Endothelial cell of umbilical vein (primary cell): Measurements from ENCODE around the gene LRP11. TPM values are rescaled to one million over a fixed set of nuclear protein-coding genes. Genes with fewer than 3 reads are reported as not detected.
A peak's percentile ranks its signal among the peaks of the same experiment; 100 is the strongest.

ENCODE experiments used
- BruUV-seq: library from RNA; stranded (reverse); fragments of 400-500 nt; replicated peaks from 2 replicates; lab custom pipeline; 2021; lab: Mats Ljungman, UMichigan
- CTCF ChIA-PET: fragments of 300-600, 350-600 bp; sonication (Branson Sonifier 250); formaldehyde crosslinking; loops from one replicate; lab custom pipeline; 2021; ENCODE audit warnings: antibody characterized with exemption, inconsistent platforms; lab: Charles Lee
- POLR2A ChIA-PET: fragments of 300-600, 350-600 bp; sonication (Branson Sonifier 250); formaldehyde crosslinking; loops from one replicate; lab custom pipeline; 2021; ENCODE audit warnings: antibody characterized with exemption, inconsistent platforms; lab: Charles Lee
- DNase-seq: peaks from one replicate; pipeline ENCODE4 v3.0.0-alpha.2; 2011; ENCODE audit warnings: low read depth, low spot score
- FAIRE-seq: peaks from 2 replicates; lab custom pipeline; 2011; peaks lifted over from hg19 to GRCh38; lab: Jason Lieb, UNC
- H2AFZ ChIP-seq: 2 replicates; pipeline ENCODE4 v1.6.0; 2012; ENCODE audit warnings: low read depth, low read length, control low read depth, inconsistent platforms
- H3K27ac ChIP-seq: 2 replicates; pipeline ENCODE4 v1.5.1; 2011; ENCODE audit warnings: low read depth, mild to moderate bottlenecking, control low read depth, low read length, moderate library complexity; ENCODE audit not compliant: insufficient read depth
- H3K27me3 ChIP-seq, 2 experiments: 2 replicates each; pipeline versions ENCODE4 v1.6.0 to v1.6.1; 2011; ENCODE audit warnings: low read length in 2 of 2, mixed read lengths in 1 of 2; ENCODE audit not compliant: control insufficient read depth in 2 of 2, insufficient read depth in 2 of 2
- H3K36me3 ChIP-seq, 2 experiments: 2 replicates in 1 of 2; 3 replicates in 1 of 2; pipeline ENCODE4 v1.5.1; 2011; ENCODE audit warnings: low read length in 2 of 2, mild to moderate bottlenecking in 1 of 2, moderate library complexity in 1 of 2; ENCODE audit not compliant: control insufficient read depth in 2 of 2, insufficient read depth in 2 of 2; ENCODE audit errors: extremely low read depth in 1 of 2
- H3K4me1 ChIP-seq: 3 replicates; pipeline ENCODE4 v1.5.1; 2011; ENCODE audit warnings: mild to moderate bottlenecking, low read length; ENCODE audit not compliant: control insufficient read depth, insufficient read depth; ENCODE audit errors: extremely low read depth
- H3K4me2 ChIP-seq: 2 replicates; pipeline ENCODE4 v1.6.1; 2011; ENCODE audit warnings: low read length, control low read depth, mixed read lengths; ENCODE audit not compliant: insufficient read depth
- H3K4me3 ChIP-seq, 3 experiments: fragments of 200-600 bp in 1 of 3; sonication (generic), shearing (Covaris generic) in 1 of 3; replicated peaks in 1 of 3; 2 replicates each; pipeline ENCODE4 v1.5.1; 2011 to 2016; ENCODE audit warnings: control low read depth in 3 of 3, low read length in 3 of 3, mild to moderate bottlenecking in 2 of 3, inconsistent platforms in 1 of 3, low read depth in 1 of 3, moderate library complexity in 1 of 3; ENCODE audit not compliant: insufficient read depth in 1 of 3
- H3K79me2 ChIP-seq: 2 replicates; pipeline ENCODE4 v1.6.0; 2012; ENCODE audit warnings: low read length, inconsistent platforms; ENCODE audit not compliant: control insufficient read depth, insufficient read depth
- H3K9ac ChIP-seq: replicated peaks from 2 replicates; pipeline ENCODE3; 2011; ENCODE audit warnings: low read length, control low read depth; ENCODE audit not compliant: insufficient read depth; ENCODE audit errors: extremely low read depth
- H3K9me1 ChIP-seq: replicated peaks from 3 replicates; pipeline ENCODE4 v1.6.0; 2011; ENCODE audit warnings: mild to moderate bottlenecking, low read length; ENCODE audit not compliant: control insufficient read depth, insufficient read depth; ENCODE audit errors: extremely low read depth
- H3K9me3 ChIP-seq: replicated peaks from 2 replicates; pipeline ENCODE4 v1.5.1; 2012; ENCODE audit warnings: low read length, inconsistent platforms; ENCODE audit not compliant: control insufficient read depth, insufficient read depth
- H4K20me1 ChIP-seq: replicated peaks from 2 replicates; pipeline ENCODE3; 2011; ENCODE audit warnings: mild to moderate bottlenecking, low read length; ENCODE audit not compliant: control insufficient read depth, insufficient read depth; ENCODE audit errors: extremely low read depth
- CTCF ChIP-seq, 2 donors: IDR thresholded peaks; 1 replicate in 1 of 2; 2 replicates in 1 of 2; pipeline ENCODE4 v1.5.1; 2011; ENCODE audit warnings: low read length in 2 of 2, mild to moderate bottlenecking in 2 of 2, moderate library complexity in 2 of 2, control low read depth in 1 of 2, inconsistent platforms in 1 of 2, low read depth in 1 of 2; ENCODE audit not compliant: insufficient read depth in 1 of 2; ENCODE audit errors: extremely low read depth in 1 of 2
- EZH2 ChIP-seq: IDR thresholded peaks from 2 replicates; pipeline ENCODE4 v1.6.1; 2012; ENCODE audit warnings: borderline replicate concordance, low read depth, mild to moderate bottlenecking, moderate library complexity, low read length, inconsistent platforms; ENCODE audit not compliant: severe bottlenecking
- FOS ChIP-seq: IDR thresholded peaks from 2 replicates; pipeline ENCODE4 v1.6.1; 2011; ENCODE audit warnings: mild to moderate bottlenecking, low read length, moderate library complexity, borderline replicate concordance; ENCODE audit not compliant: insufficient read depth
- GATA2 ChIP-seq: IDR thresholded peaks from 2 replicates; pipeline ENCODE4 v1.7.0; 2011; ENCODE audit warnings: low read depth, mild to moderate bottlenecking, moderate library complexity, mixed read lengths, low read length; ENCODE audit not compliant: insufficient read length, insufficient read depth
- JUN ChIP-seq: IDR thresholded peaks from 2 replicates; pipeline ENCODE4 v1.6.1; 2011; ENCODE audit warnings: borderline replicate concordance, low read depth; ENCODE audit not compliant: insufficient read length, insufficient read depth
- MAX ChIP-seq: IDR thresholded peaks from 2 replicates; pipeline ENCODE4 v1.6.1; 2011; ENCODE audit not compliant: insufficient read depth, insufficient read length
- MYC ChIP-seq: IDR thresholded peaks from one replicate; pipeline ENCODE4 v1.6.1; 2011; ENCODE audit warnings: mild to moderate bottlenecking, low read depth, low read length
- POLR2A ChIP-seq: IDR thresholded peaks from 2 replicates; pipeline ENCODE4 v1.6.1; 2012; ENCODE audit warnings: low read depth, mild to moderate bottlenecking, control low read depth, low read length
- POLR2AphosphoS5 ChIP-seq: IDR thresholded peaks from 2 replicates; pipeline ENCODE4 v1.6.1; 2012; ENCODE audit warnings: low read depth, mild to moderate bottlenecking, control low read depth, low read length, moderate library complexity; ENCODE audit not compliant: insufficient read depth
- dilution Hi-C: fragments of 300-500 bp; cut with MboI; formaldehyde crosslinking; loops from one replicate; pipeline ENCODE4 v1.15.0; 2019; ENCODE audit warnings: low sequenced_read_pairs; ENCODE audit not compliant: extremely low pct_ligation_motif_present
- intact Hi-C: fragments of 100-400 bp; cut with micrococcal nuclease; formaldehyde crosslinking; loops from one replicate; pipeline ENCODE4 v1.10.0; 2022
- polyA plus RNA-seq, 4 experiments: library from polyadenylated mRNA; depleted of rRNA in 3 of 4; stranded (reverse) in 3 of 4; unstranded in 1 of 4; fragments of >200 nt; gene quantifications; 2 replicates each; pipeline versions ENCODE4 v1.2.1 to v1.2.3, GENCODE V29; 2011 to 2012; ENCODE audit warnings: missing spikeins in 1 of 4
- total RNA-seq: library from RNA; stranded (reverse); gene quantifications from 2 replicates; pipeline ENCODE4 v1.2.3, GENCODE V29; 2021

LRP11 gene
- total and polyA plus RNA-seq, 2 donors (not counting 3 experiments of a cell fraction or from before 2014, with no cell fraction given): 23.1 to 59.1 TPM

DNA sequence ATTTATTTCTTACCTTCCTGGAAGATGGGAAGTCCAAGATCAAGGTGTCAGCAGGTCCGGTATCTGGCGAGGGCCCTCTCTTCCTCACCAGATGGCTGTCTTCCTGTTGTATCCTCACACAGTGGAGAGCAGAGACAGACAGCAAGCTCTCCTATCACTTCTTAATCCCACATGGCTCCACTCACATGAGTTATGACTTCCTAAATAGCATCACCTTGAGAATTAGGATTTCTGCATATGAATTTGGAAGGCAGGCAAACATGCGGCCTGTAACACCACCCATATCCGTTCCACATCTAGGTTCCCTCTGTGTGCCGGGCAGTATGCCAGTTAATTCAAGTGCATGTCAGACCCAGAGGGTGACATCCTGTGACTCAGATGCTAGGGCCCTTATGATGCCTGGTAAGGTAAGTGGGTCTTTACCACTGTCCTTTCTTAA is 31.7 kb upstream of the LRP11 start:
- FAIRE-seq: peak; percentile 98
- H3K79me2 ChIP-seq: no peaks in the 10 kb centered on the region
- H3K27me3 ChIP-seq: peaks cover 0 to 3% of the 10 kb centered on the region in 2 experiments
- peak overlapping the region; percentile 9 for H3K4me2 ChIP-seq
- H3K4me3 ChIP-seq: no peak overlapping the region
- no TSS peak for BruUV-seq
- H2AFZ ChIP-seq: no peak overlapping the region
- peaks cover 17% of the 10 kb centered on the region for H3K4me1 ChIP-seq
- ChIA-PET CTCF (interaction anchor here (1.0 to 1.6 kb wide), 4 partner anchors 8 to 55 kb away, joined by 3 to 5 read pairs (median 3); no protein-coding TSS in a partner anchor), POLR2A (no interaction called here)
- H3K9ac ChIP-seq: no peak overlapping the region
- no peaks in the 10 kb centered on the region for H4K20me1 ChIP-seq
- dilution Hi-C loops (no loop called here), intact Hi-C loops (loop anchor here (2.0 kb wide), 1 partner anchor 31 kb away; the partner anchor contains the start of gene LRP11)
- DNase-seq: peak; percentile 58
- no peaks in the 10 kb centered on the region for H3K36me3 ChIP-seq
- TF ChIP-seq MYC (peak; percentile 43), POLR2A (no peak), GATA2 (peak; percentile 11), EZH2 (no peak), POLR2AphosphoS5 (peak; percentile 21), JUN (peak; percentile 44), CTCF (IDR thresholded peaks at IDR 0.05; ENCODE audit: extremely low read depth in 1 of 2, insufficient read depth in 1 of 2, low read depth in 1 of 2, low read length in 2 of 2) (no peak), FOS (peak; percentile 42), MAX (no peak)
- H3K9me1 ChIP-seq: no peaks in the 10 kb centered on the region
- H3K9me3 ChIP-seq: no peaks in the 10 kb centered on the region
- no peak overlapping the region for H3K27ac ChIP-seq
